ENCODE data around the gene NR1H3.

Gene NR1H3

DNA sequence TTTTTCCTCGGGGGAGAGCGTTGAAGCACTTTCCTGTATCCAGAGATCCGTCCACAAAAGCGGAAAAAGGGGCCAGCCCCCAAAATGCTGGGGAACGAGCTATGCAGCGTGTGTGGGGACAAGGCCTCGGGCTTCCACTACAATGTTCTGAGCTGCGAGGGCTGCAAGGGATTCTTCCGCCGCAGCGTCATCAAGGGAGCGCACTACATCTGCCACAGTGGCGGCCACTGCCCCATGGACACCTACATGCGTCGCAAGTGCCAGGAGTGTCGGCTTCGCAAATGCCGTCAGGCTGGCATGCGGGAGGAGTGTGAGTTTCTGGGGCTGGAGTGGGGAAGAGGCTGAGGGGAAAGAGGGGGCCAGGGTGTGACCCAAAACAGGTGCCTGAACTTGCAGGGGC is 2.6 kb downstream of the NR1H3 start:
- TF ChIP-seq, protein P1, sequence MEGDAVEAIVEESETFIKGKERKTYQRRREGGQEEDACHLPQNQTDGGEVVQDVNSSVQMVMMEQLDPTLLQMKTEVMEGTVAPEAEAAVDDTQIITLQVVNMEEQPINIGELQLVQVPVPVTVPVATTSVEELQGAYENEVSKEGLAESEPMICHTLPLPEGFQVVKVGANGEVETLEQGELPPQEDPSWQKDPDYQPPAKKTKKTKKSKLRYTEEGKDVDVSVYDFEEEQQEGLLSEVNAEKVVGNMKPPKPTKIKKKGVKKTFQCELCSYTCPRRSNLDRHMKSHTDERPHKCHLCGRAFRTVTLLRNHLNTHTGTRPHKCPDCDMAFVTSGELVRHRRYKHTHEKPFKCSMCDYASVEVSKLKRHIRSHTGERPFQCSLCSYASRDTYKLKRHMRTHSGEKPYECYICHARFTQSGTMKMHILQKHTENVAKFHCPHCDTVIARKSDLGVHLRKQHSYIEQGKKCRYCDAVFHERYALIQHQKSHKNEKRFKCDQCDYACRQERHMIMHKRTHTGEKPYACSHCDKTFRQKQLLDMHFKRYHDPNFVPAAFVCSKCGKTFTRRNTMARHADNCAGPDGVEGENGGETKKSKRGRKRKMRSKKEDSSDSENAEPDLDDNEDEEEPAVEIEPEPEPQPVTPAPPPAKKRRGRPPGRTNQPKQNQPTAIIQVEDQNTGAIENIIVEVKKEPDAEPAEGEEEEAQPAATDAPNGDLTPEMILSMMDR (IDR thresholded peaks at IDR 0.05; ENCODE audit: insufficient read depth, low read length, poor library complexity, severe bottlenecking) = no peak

DNA sequence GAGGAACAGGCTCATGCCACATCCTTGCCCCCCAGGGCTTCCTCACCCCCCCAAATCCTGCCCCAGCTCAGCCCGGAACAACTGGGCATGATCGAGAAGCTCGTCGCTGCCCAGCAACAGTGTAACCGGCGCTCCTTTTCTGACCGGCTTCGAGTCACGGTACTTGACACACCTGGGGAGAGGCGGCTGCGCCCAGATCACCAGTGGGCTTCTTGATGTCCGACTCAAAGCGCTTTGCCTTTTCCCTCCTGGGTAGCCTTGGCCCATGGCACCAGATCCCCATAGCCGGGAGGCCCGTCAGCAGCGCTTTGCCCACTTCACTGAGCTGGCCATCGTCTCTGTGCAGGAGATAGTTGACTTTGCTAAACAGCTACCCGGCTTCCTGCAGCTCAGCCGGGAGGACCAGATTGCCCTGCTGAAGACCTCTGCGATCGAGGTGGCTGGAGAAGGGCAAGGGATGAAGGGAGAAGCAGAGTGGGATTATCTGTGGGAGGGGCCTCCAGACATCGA is 3.5 kb downstream of the NR1H3 start:
- no peaks in the 10 kb centered on the region for H3K36me3 ChIP-seq (ENCODE audit: control insufficient read depth, insufficient read depth, low read length)
- no peaks in the 10 kb centered on the region for H3K27me3 ChIP-seq (replicated peaks; ENCODE audit: control insufficient read depth, insufficient read depth, low read length)
- DNase-seq (ENCODE audit: extremely low read depth, insufficient read length) = no peak
- no peak overlapping the region for H3K4me3 ChIP-seq (replicated peaks; ENCODE audit: low read depth, low read length)
- TF ChIP-seq, protein P1 (IDR thresholded peaks at IDR 0.05; ENCODE audit: insufficient read depth, low read length, poor library complexity, severe bottlenecking) = no peak

More for the DNA sequence above, 2.6 kb downstream of the NR1H3 start:
- no peaks in the 10 kb centered on the region for H3K36me3 ChIP-seq (ENCODE audit: control insufficient read depth, insufficient read depth, low read length)
- H3K27me3 ChIP-seq (replicated peaks; ENCODE audit: control insufficient read depth, insufficient read depth, low read length) = no peaks in the 10 kb centered on the region
- no peak for DNase-seq (ENCODE audit: extremely low read depth, insufficient read length)
- H3K4me3 ChIP-seq (replicated peaks; ENCODE audit: low read depth, low read length) = no peak overlapping the region

DNA sequence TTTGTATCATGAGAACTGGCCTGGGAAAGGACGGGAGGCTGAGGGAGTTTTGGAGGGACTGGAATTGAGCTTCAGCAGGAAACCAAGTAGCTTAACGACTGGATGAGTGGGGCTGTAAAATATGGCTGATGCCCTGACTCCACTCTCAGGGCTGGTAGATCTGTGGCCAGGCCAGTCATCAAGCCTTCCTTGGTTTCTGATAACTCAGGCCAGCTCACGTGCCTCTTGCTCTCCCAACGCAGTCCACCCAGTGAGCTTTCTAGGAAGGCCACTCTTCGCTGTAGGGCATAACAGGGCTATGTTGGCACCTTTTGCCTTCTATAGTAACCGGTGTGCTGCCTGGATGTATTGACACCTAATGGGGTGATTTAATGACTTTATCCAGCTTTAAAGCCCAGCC is 6.3 kb downstream of the NR1H3 start:
- no peaks in the 10 kb centered on the region for H3K27me3 ChIP-seq (replicated peaks; ENCODE audit: control insufficient read depth, insufficient read depth, low read length)

GRCh38 chr11:47264521-47264920 is 6.7 kb downstream of the NR1H3 start:
- DNase-seq (ENCODE audit: extremely low read depth, insufficient read length) = no peak
- H3K27me3 ChIP-seq (replicated peaks; ENCODE audit: control insufficient read depth, insufficient read depth, low read length) = no peaks in the 10 kb centered on the region
- H3K4me3 ChIP-seq (replicated peaks; ENCODE audit: low read depth, low read length) = no peak overlapping the region
- H3K36me3 ChIP-seq (ENCODE audit: control insufficient read depth, insufficient read depth, low read length) = no peaks in the 10 kb centered on the region
- TF ChIP-seq, protein P1 (IDR thresholded peaks at IDR 0.05; ENCODE audit: insufficient read depth, low read length, poor library complexity, severe bottlenecking) = no peak

More for the DNA sequence above, 6.3 kb downstream of the NR1H3 start:
- TF ChIP-seq, protein P1 (IDR thresholded peaks at IDR 0.05; ENCODE audit: insufficient read depth, low read length, poor library complexity, severe bottlenecking) = no peak
- H3K4me3 ChIP-seq (replicated peaks; ENCODE audit: low read depth, low read length) = no peak overlapping the region
- no peak for DNase-seq (ENCODE audit: extremely low read depth, insufficient read length)
- H3K36me3 ChIP-seq (ENCODE audit: control insufficient read depth, insufficient read depth, low read length) = no peaks in the 10 kb centered on the region

- Histone ChIP-seq H3K27me3 (replicated peaks; ENCODE audit: control insufficient read depth, insufficient read depth, low read length) (no peaks in the 10 kb centered on the region), H3K36me3 (ENCODE audit: control insufficient read depth, insufficient read depth, low read length) (no peaks in the 10 kb centered on the region), H3K4me3 (replicated peaks; ENCODE audit: low read depth, low read length) (no peak overlapping the region)
- TF ChIP-seq, protein P1 (IDR thresholded peaks at IDR 0.05; ENCODE audit: insufficient read depth, low read length, poor library complexity, severe bottlenecking) = no peak
- DNase-seq (ENCODE audit: extremely low read depth, insufficient read length) = no peak
Measured at GRCh38 chr11:47267876-47268275, 10.1 kb downstream of the NR1H3 start.

Measured in GM06990 (cell line).